ENCODE results near the gene ASIC2. TPM values are rescaled to one million over a fixed set of nuclear protein-coding genes. Genes with fewer than 3 reads are reported as not detected.

Gene ASIC2
- total RNA-seq, 2 donors from 2014 or later, result 3.0 to 3.3 TPM

DNA sequence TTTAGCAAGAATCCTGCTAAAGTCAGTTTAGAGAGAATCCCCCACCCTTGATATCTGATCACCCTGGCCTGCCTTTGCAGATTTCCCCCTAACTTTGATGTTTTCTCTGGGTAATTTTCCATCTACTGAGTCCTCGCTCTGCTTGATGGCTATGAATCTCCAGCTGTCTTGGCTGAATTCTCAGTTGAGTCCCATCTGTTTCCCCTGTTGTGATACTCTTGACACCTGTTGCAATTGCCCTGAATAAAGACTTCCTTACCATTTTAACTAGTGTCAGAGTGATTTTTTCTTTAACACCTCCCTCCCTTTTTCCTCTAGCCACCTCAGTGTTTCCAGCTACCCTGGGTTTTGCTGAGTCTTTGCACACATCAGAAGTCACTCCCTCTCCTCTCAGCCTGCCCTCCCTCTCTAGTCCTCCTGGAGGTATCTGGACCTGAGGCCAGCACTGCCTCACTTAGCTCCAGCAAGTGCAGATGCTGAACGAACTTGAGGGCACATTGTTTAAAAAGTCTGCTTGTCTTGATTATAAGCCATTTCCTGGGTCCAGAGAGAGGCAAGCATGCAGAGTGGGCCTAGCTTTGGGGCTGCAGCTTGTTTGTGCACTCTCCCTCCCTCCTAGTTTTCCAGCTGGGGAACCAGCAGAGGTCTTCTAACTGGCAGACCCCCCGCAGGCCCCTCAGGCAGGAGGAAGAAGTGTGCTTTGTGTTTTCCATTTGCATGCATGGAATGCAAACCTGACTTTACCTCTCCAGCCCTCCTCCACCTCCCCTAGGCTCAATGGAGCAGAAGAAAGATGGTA is 268.2 kb downstream of the ASIC2 start:
- TF ChIP-seq, protein P1, sequence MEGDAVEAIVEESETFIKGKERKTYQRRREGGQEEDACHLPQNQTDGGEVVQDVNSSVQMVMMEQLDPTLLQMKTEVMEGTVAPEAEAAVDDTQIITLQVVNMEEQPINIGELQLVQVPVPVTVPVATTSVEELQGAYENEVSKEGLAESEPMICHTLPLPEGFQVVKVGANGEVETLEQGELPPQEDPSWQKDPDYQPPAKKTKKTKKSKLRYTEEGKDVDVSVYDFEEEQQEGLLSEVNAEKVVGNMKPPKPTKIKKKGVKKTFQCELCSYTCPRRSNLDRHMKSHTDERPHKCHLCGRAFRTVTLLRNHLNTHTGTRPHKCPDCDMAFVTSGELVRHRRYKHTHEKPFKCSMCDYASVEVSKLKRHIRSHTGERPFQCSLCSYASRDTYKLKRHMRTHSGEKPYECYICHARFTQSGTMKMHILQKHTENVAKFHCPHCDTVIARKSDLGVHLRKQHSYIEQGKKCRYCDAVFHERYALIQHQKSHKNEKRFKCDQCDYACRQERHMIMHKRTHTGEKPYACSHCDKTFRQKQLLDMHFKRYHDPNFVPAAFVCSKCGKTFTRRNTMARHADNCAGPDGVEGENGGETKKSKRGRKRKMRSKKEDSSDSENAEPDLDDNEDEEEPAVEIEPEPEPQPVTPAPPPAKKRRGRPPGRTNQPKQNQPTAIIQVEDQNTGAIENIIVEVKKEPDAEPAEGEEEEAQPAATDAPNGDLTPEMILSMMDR (conservative IDR thresholded peaks at IDR 0.05), result no peak
- H3K27ac Mint-ChIP-seq, result no peak overlapping the region
- peaks cover 24% of the 10 kb centered on the region for H3K4me1 Mint-ChIP-seq
- peak; percentile 62 for DNase-seq
- no peaks in the 10 kb centered on the region for H3K36me3 ChIP-seq (ENCODE audit: control insufficient read depth, insufficient read depth, low read length)
- no peaks in the 10 kb centered on the region for H3K4me1 ChIP-seq (ENCODE audit: control insufficient read depth, insufficient read depth, low read length)
- no peaks in the 10 kb centered on the region for H3K36me3 Mint-ChIP-seq (ENCODE audit: low read depth)
- no peak overlapping the region for H3K9ac ChIP-seq (ENCODE audit: extremely low read depth, low read length, poor library complexity, severe bottlenecking)
- no peak overlapping the region for H3K4me3 ChIP-seq (ENCODE audit: low read length)
- 61 to 76% methylated on average over 2 to 3 of the region's 3 CpGs for WGBS, 2 experiments (ENCODE audit: insufficient coverage in 1 of 2, insufficient read length in 1 of 2)
- H3K9me3 ChIP-seq (ENCODE audit: control insufficient read depth, low read length), result no peaks in the 10 kb centered on the region
- H3K27ac ChIP-seq (ENCODE audit: low read depth, low read length), result no peak overlapping the region
- peaks cover 4% of the 10 kb centered on the region for H3K27me3 Mint-ChIP-seq (ENCODE audit: insufficient read depth)
- H3K27me3 ChIP-seq (ENCODE audit: control insufficient read depth, insufficient read depth, low read length, poor library complexity, severe bottlenecking), result peaks cover 6% of the 10 kb centered on the region
- no peaks in the 10 kb centered on the region for H3K9me3 Mint-ChIP-seq
- H3K4me3 Mint-ChIP-seq, result no peak overlapping the region

DNA sequence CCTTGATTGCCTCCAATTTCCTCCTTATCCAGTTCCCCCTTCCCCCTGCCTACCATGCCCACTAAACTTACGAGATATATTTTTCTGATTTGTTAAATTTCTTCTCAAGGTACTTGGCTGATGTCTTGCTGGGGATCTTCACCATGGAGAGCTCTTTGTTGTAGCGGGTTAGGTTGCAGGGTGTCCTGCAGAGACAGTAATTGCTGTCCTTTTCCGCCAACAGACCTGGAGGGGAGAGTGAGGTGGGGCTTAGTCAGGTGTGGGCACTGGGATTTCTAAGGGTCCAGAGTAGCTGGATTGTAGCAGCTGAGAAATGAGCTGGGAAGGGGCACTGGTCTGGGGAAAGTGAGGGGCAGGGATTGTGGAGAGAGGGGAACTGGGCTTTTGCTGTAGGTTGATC is 269.3 kb downstream of the ASIC2 start:
- no peak overlapping the region for H3K9ac ChIP-seq (ENCODE audit: extremely low read depth, low read length, poor library complexity, severe bottlenecking)
- no peaks in the 10 kb centered on the region for H3K9me3 ChIP-seq (ENCODE audit: control insufficient read depth, low read length)
- Mint-ChIP-seq H3K4me3 (no peak overlapping the region), H3K27me3 (ENCODE audit: insufficient read depth) (peaks cover 8% of the 10 kb centered on the region), H3K36me3 (ENCODE audit: low read depth) (no peaks in the 10 kb centered on the region), H3K27ac (no peak overlapping the region), H3K4me1 (peaks cover 24% of the 10 kb centered on the region), H3K9me3 (no peaks in the 10 kb centered on the region)
- H3K4me1 ChIP-seq (ENCODE audit: control insufficient read depth, insufficient read depth, low read length), result no peaks in the 10 kb centered on the region
- H3K36me3 ChIP-seq (ENCODE audit: control insufficient read depth, insufficient read depth, low read length), result no peaks in the 10 kb centered on the region
- DNase-seq, result peak; percentile 80
- WGBS, 2 experiments (ENCODE audit: insufficient coverage in 1 of 2, insufficient read length in 1 of 2), result 61% methylated on average over 3 of the region's 3 CpGs; no CpG with 5 or more reads in 1 of the 2 experiments
- no peak overlapping the region for H3K4me3 ChIP-seq (ENCODE audit: low read length)
- TF ChIP-seq, protein P1 (conservative IDR thresholded peaks at IDR 0.05), result no peak
- H3K27me3 ChIP-seq (ENCODE audit: control insufficient read depth, insufficient read depth, low read length, poor library complexity, severe bottlenecking), result peaks cover 6% of the 10 kb centered on the region
- H3K27ac ChIP-seq (ENCODE audit: low read depth, low read length), result no peak overlapping the region

DNA sequence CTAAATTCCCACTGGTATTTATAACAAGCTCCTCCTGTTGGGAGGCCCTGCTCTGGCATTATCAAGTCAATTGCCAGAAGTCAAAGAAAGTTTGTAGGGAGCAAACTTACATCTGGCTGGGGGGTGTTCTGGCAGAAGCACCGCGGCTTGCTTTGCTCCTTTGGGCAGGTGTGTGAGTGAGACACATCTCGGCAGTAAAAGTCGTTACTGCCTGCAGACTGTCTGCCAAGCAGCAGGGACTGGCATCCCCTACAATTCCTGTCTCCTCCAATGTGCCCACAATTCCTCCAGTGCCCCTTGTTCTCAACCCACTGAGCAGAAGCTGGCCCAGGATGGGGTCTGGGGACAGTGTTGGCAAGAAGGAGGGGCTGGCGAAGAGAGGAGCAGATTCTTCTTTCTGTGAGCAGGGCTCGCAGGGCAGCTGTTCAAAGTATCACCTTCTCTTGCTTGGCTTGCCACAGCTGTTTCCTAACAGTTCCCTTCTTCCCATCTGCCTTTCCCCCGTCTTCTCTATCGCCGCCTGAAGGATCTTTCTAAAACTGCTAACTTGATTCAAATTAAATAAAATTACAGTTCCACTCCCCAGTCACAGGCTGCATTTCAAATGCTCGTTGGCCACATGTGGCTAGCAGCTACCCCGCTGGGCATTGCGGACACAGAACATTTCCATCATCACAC is 271.2 kb downstream of the ASIC2 start:
- no peak overlapping the region for H3K4me3 ChIP-seq (ENCODE audit: low read length)
- TF ChIP-seq, protein P1 (conservative IDR thresholded peaks at IDR 0.05), result peak; percentile 59
- H3K9ac ChIP-seq (ENCODE audit: extremely low read depth, low read length, poor library complexity, severe bottlenecking), result no peak overlapping the region
- no peak overlapping the region for H3K27ac Mint-ChIP-seq
- DNase-seq, result peak; percentile 65
- no peaks in the 10 kb centered on the region for H3K9me3 ChIP-seq (ENCODE audit: control insufficient read depth, low read length)
- no peaks in the 10 kb centered on the region for H3K4me1 ChIP-seq (ENCODE audit: control insufficient read depth, insufficient read depth, low read length)
- WGBS, 2 experiments (ENCODE audit: insufficient coverage in 1 of 2, insufficient read length in 1 of 2), result 70 to 72% methylated on average over 10 to 12 of the region's 12 CpGs
- no peaks in the 10 kb centered on the region for H3K36me3 Mint-ChIP-seq (ENCODE audit: low read depth)
- no peak overlapping the region for H3K27ac ChIP-seq (ENCODE audit: low read depth, low read length)
- H3K27me3 ChIP-seq (ENCODE audit: control insufficient read depth, insufficient read depth, low read length, poor library complexity, severe bottlenecking), result peaks cover 6% of the 10 kb centered on the region
- no peak overlapping the region for H3K4me3 Mint-ChIP-seq
- H3K9me3 Mint-ChIP-seq, result no peaks in the 10 kb centered on the region
- peaks cover 9% of the 10 kb centered on the region for H3K27me3 Mint-ChIP-seq (ENCODE audit: insufficient read depth)
- no peaks in the 10 kb centered on the region for H3K36me3 ChIP-seq (ENCODE audit: control insufficient read depth, insufficient read depth, low read length)
- H3K4me1 Mint-ChIP-seq, result peaks cover 22% of the 10 kb centered on the region

Data from endodermal cell (in vitro differentiated cells).